ENCODE measurements around the gene MEF2D.

GRCh38 chr1:156432669-156433018 lies 67.9 kb downstream of the MEF2D start:
- no peak for TF ChIP-seq CTCF (IDR thresholded peaks at IDR 0.05; ENCODE audit: low read depth, low read length)
- TF ChIP-seq EZH2phosphoT487 (IDR thresholded peaks at IDR 0.05; ENCODE audit: low read depth): no peak

Data from OCI-LY3 (cell line).